Muscle of leg (tissue), 11 donors: Measurements from ENCODE around the gene GLIPR2. TPM values are rescaled to one million over a fixed set of nuclear protein-coding genes. Genes with fewer than 3 reads are reported as not detected.
"Not testable (repeated sequence)": the region's sequence is repeated elsewhere in the genome, so short reads cannot be mapped to it uniquely, and the experiment has no call there.

Experiments
- DNase-seq: peaks from one replicate; pipeline ENCODE4 v3.0.0; 2013
- H3K27ac ChIP-seq: one replicate; pipeline ENCODE4 v1.5.1; 2013; ENCODE audit warnings: mild to moderate bottlenecking, low read length, control low read depth
- H3K27me3 ChIP-seq: one replicate; pipeline ENCODE4 v1.6.1; 2013; ENCODE audit warnings: low read length; ENCODE audit not compliant: control insufficient read depth, insufficient read depth
- H3K36me3 ChIP-seq: one replicate; pipeline ENCODE4 v1.6.1; 2013; ENCODE audit warnings: low read length; ENCODE audit not compliant: control insufficient read depth, insufficient read depth
- H3K4me1 ChIP-seq: one replicate; pipeline ENCODE4 v1.6.1; 2013; ENCODE audit warnings: low read length; ENCODE audit not compliant: control insufficient read depth, insufficient read depth
- H3K4me3 ChIP-seq: one replicate; pipeline ENCODE4 v1.5.1; 2013; ENCODE audit warnings: low read length, control low read depth
- H3K9me3 ChIP-seq: replicated peaks from 2 replicates; pipeline ENCODE4 v1.6.1; 2013; ENCODE audit warnings: low read depth, low read length; ENCODE audit not compliant: control insufficient read depth
- WGBS: methylation state at CpG from one replicate; pipeline ENCODE4 v1.1.5; 2013; ENCODE audit warnings: missing lambda C conversion rate; ENCODE audit not compliant: insufficient coverage; 5-methylcytosine and 5-hydroxymethylcytosine counted together
- polyA plus RNA-seq, 8 donors: library from polyadenylated mRNA; unstranded; fragments of 120-200 nt; gene quantifications; one replicate each; pipeline versions ENCODE4 v1.2.1 to v1.2.3, GENCODE V29; 2013; ENCODE audit warnings: inconsistent platforms in 1 of 8, low replicate concordance in 1 of 8; ENCODE audit not compliant: insufficient read length in 8 of 8, insufficient read depth in 1 of 8
- total RNA-seq: library from RNA; stranded (reverse); fragments of 120-200 nt; gene quantifications from one replicate; pipeline ENCODE4 v1.2.4, GENCODE V29; 2013

Gene GLIPR2
- total and polyA plus RNA-seq, 9 donors: 61.4 to 159 (median 129) TPM

GRCh38 chr9:36119476-36119875 lies 17.1 kb upstream of the GLIPR2 start:
- no peak overlapping the region for H3K27ac ChIP-seq
- no peak for DNase-seq
- H3K27me3 ChIP-seq: no peaks in the 10 kb centered on the region
- no peaks in the 10 kb centered on the region for H3K9me3 ChIP-seq
- WGBS: 83% methylated on average over 5 of the region's 7 CpGs
- H3K36me3 ChIP-seq: peaks cover 36% of the 10 kb centered on the region
- no peak overlapping the region for H3K4me3 ChIP-seq
- no peaks in the 10 kb centered on the region for H3K4me1 ChIP-seq

GRCh38 chr9:36120705-36121104 lies 15.8 kb upstream of the GLIPR2 start:
- Histone ChIP-seq H3K4me3 (no peak overlapping the region), H3K4me1 (no peaks in the 10 kb centered on the region), H3K27ac (no peak overlapping the region), H3K27me3 (no peaks in the 10 kb centered on the region), H3K9me3 (no peaks in the 10 kb centered on the region), H3K36me3 (peaks cover 36% of the 10 kb centered on the region)
- WGBS: 79% methylated on average over 4 of the region's 4 CpGs
- DNase-seq: no peak

GRCh38 chr9:36121971-36122370 lies 14.6 kb upstream of the GLIPR2 start:
- H3K4me3 ChIP-seq: no peak overlapping the region
- no peak overlapping the region for H3K27ac ChIP-seq
- WGBS: 80% methylated on average over 1 of the region's 7 CpGs
- DNase-seq: no peak
- no peaks in the 10 kb centered on the region for H3K4me1 ChIP-seq
- no peaks in the 10 kb centered on the region for H3K27me3 ChIP-seq
- H3K9me3 ChIP-seq: no peaks in the 10 kb centered on the region
- peaks cover 34% of the 10 kb centered on the region for H3K36me3 ChIP-seq

- H3K27me3 ChIP-seq: no peaks in the 10 kb centered on the region
- DNase-seq: no peak
- no peak overlapping the region for H3K4me3 ChIP-seq
- WGBS: no CpG with 5 or more reads among the region's 2 CpGs
- H3K36me3 ChIP-seq: peaks cover 23% of the 10 kb centered on the region
- no peaks in the 10 kb centered on the region for H3K4me1 ChIP-seq
- no peak overlapping the region for H3K27ac ChIP-seq
- no peaks in the 10 kb centered on the region for H3K9me3 ChIP-seq
These were observed 13.0 kb upstream of the GLIPR2 start for GRCh38 chr9:36123515-36123914.

GRCh38 chr9:36125062-36125855 lies 11.3 kb upstream of the GLIPR2 start:
- no peaks in the 10 kb centered on the region for H3K27me3 ChIP-seq
- no peaks in the 10 kb centered on the region for H3K4me1 ChIP-seq
- WGBS: 85% methylated on average over 8 of the region's 10 CpGs
- H3K9me3 ChIP-seq: no peaks in the 10 kb centered on the region
- H3K4me3 ChIP-seq: no peak overlapping the region
- peaks cover 15% of the 10 kb centered on the region for H3K36me3 ChIP-seq
- DNase-seq: no peak
- H3K27ac ChIP-seq: no peak overlapping the region

GRCh38 chr9:36126016-36126730 lies 10.4 kb upstream of the GLIPR2 start:
- WGBS: 57% methylated on average over 6 of the region's 7 CpGs
- Histone ChIP-seq H3K27ac (no peak overlapping the region), H3K4me3 (no peak overlapping the region), H3K36me3 (peaks cover 15% of the 10 kb centered on the region), H3K27me3 (no peaks in the 10 kb centered on the region), H3K4me1 (no peaks in the 10 kb centered on the region), H3K9me3 (no peaks in the 10 kb centered on the region)
- DNase-seq: no peak

- Histone ChIP-seq H3K4me1 (no peaks in the 10 kb centered on the region), H3K36me3 (peaks cover 3% of the 10 kb centered on the region), H3K9me3 (no peaks in the 10 kb centered on the region), H3K27ac (no peak overlapping the region), H3K4me3 (no peak overlapping the region), H3K27me3 (no peaks in the 10 kb centered on the region)
- WGBS: 36% methylated on average over 2 of the region's 5 CpGs
- DNase-seq: no peak
These were observed 8.8 kb upstream of the GLIPR2 start for GRCh38 chr9:36127652-36128244.

GRCh38 chr9:36128349-36128748 lies 8.2 kb upstream of the GLIPR2 start:
- H3K27me3 ChIP-seq: no peaks in the 10 kb centered on the region
- DNase-seq: no peak
- no peaks in the 10 kb centered on the region for H3K4me1 ChIP-seq
- H3K4me3 ChIP-seq: no peak overlapping the region
- no peaks in the 10 kb centered on the region for H3K9me3 ChIP-seq
- WGBS: 43% methylated on average over 1 of the region's 8 CpGs
- H3K36me3 ChIP-seq: no peaks in the 10 kb centered on the region
- H3K27ac ChIP-seq: no peak overlapping the region

GRCh38 chr9:36129139-36129538 lies 7.4 kb upstream of the GLIPR2 start:
- Histone ChIP-seq H3K27me3 (no peaks in the 10 kb centered on the region), H3K4me1 (no peaks in the 10 kb centered on the region), H3K27ac (no peak overlapping the region), H3K4me3 (no peak overlapping the region), H3K36me3 (no peaks in the 10 kb centered on the region), H3K9me3 (no peaks in the 10 kb centered on the region)
- DNase-seq: no peak
- 83% methylated on average over 11 of the region's 12 CpGs for WGBS

- not testable (repeated sequence) for H3K4me1 ChIP-seq, H3K9me3 ChIP-seq, H3K4me3 ChIP-seq, H3K27me3 ChIP-seq, H3K27ac ChIP-seq, H3K36me3 ChIP-seq, DNase-seq
- 80% methylated on average over 2 of the region's 7 CpGs for WGBS
These were observed 4.9 kb upstream of the GLIPR2 start for GRCh38 chr9:36131666-36132065.
